HepG2 (cell line): ENCODE data around the gene MXD1. TPM values are rescaled to one million over a fixed set of nuclear protein-coding genes. Genes with fewer than 3 reads are reported as not detected.

ENCODE experiments used
- ATAC-seq: fragments of 200-7000 bp; cut with Tn5 transposase; 3 replicates; pipeline ENCODE4 v1.9.1; 2020; ENCODE audit warnings: mild to moderate bottlenecking, moderate library complexity
- BruUV-seq: library from RNA; stranded (reverse); fragments of 400-500 nt; replicated peaks from 2 replicates; lab custom pipeline; 2021; lab: Mats Ljungman, UMichigan
- CTCF ChIA-PET: fragments of 300-600 bp; formaldehyde crosslinking; extraction: SDS; loops from one replicate; lab custom pipeline; 2021; ENCODE audit warnings: low total read pairs, inconsistent platforms, low intra/inter-chr PET ratio; lab: Yijun Ruan, JAX
- POLR2A ChIA-PET: fragments of 350-600 bp; sonication (Branson Sonifier 250); formaldehyde crosslinking; loops from one replicate; lab custom pipeline; 2020; ENCODE audit warnings: antibody characterized with exemption, inconsistent platforms; lab: Yijun Ruan, JAX
- DNase-seq: peaks from one replicate; pipeline ENCODE4 v3.0.0-alpha.2; 2015; ENCODE audit warnings: low spot score
- FAIRE-seq: peaks from 3 replicates; lab custom pipeline; 2011; peaks lifted over from hg19 to GRCh38; lab: Jason Lieb, UNC
- H2AFZ ChIP-seq: one replicate; pipeline ENCODE4 v1.6.1; 2011; ENCODE audit warnings: low read length, inconsistent platforms
- H3K27ac ChIP-seq: fragments of 300-600 bp; 3 replicates; pipeline ENCODE4 v1.8.0; 2011; ENCODE audit warnings: mixed run types, mild to moderate bottlenecking, mixed read lengths, low read length, inconsistent platforms; ENCODE audit not compliant: insufficient read depth; ENCODE audit errors: extremely low read length
- H3K27me3 ChIP-seq, 2 experiments: fragments of 200-600 bp in 1 of 2; 2 replicates in 1 of 2; 3 replicates in 1 of 2; pipeline versions ENCODE4 v1.6.0 to v1.8.0; 2011; ENCODE audit warnings: low read length in 2 of 2, mild to moderate bottlenecking in 2 of 2, moderate library complexity in 2 of 2, inconsistent platforms in 1 of 2; ENCODE audit not compliant: insufficient read depth in 2 of 2, control insufficient read depth in 1 of 2
- H3K36me3 ChIP-seq, 2 experiments: fragments of 200-600 bp in 1 of 2; replicated peaks in 1 of 2; 2 replicates in 1 of 2; 3 replicates in 1 of 2; pipeline versions ENCODE4 v1.5.1 to v1.8.0; 2011; ENCODE audit warnings: low read length in 2 of 2, inconsistent platforms in 1 of 2; ENCODE audit not compliant: insufficient read depth in 2 of 2, control insufficient read depth in 1 of 2
- H3K4me1 ChIP-seq: 2 replicates; pipeline ENCODE4 v1.5.1; 2012; ENCODE audit warnings: low read length, inconsistent platforms; ENCODE audit not compliant: insufficient read depth
- H3K4me2 ChIP-seq: 2 replicates; pipeline ENCODE4 v1.6.0; 2011; ENCODE audit warnings: low read depth, low read length, inconsistent platforms
- H3K4me3 ChIP-seq, 3 experiments: fragments of 200-600 bp in 1 of 3; sonication (generic), shearing (Covaris generic) in 1 of 3; replicated peaks in 1 of 3; 2 replicates each; pipeline ENCODE4 v1.5.1; 2011 to 2016; ENCODE audit warnings: low read length in 3 of 3, inconsistent platforms in 2 of 3, low read depth in 2 of 3, mild to moderate bottlenecking in 2 of 3, control low read depth in 1 of 3, mixed read lengths in 1 of 3; ENCODE audit not compliant: insufficient read depth in 1 of 3
- H3K79me2 ChIP-seq: one replicate; pipeline ENCODE4 v1.6.1; 2011; ENCODE audit warnings: low read length, inconsistent platforms; ENCODE audit not compliant: insufficient read depth
- H3K9ac ChIP-seq: 2 replicates; pipeline ENCODE4 v1.6.0; 2011; ENCODE audit warnings: mild to moderate bottlenecking, low read depth, low read length, inconsistent platforms; ENCODE audit not compliant: insufficient read depth
- H3K9me3 ChIP-seq: 2 replicates; pipeline ENCODE4 v1.5.1; 2012; ENCODE audit warnings: mild to moderate bottlenecking, low read length
- H4K20me1 ChIP-seq: 2 replicates; pipeline ENCODE4 v1.6.0; 2011; ENCODE audit warnings: inconsistent platforms, mild to moderate bottlenecking, low read length, moderate library complexity; ENCODE audit not compliant: insufficient read depth
- FOXP1 ChIP-seq, 2 experiments: fragments of 450-650 bp in 1 of 2; IDR thresholded peaks; 2 replicates each; pipeline ENCODE4 v1.6.1; 2017 to 2018; ENCODE audit warnings: antibody characterized with exemption in 1 of 2
- HNRNPLL ChIP-seq: fragments of 200-400 bp; formaldehyde crosslinking; IDR thresholded peaks from 2 replicates; pipeline ENCODE4 v1.6.1; 2017; ENCODE audit warnings: mild to moderate bottlenecking, low read depth, low read length; ENCODE audit not compliant: poor library complexity, severe bottlenecking
- ISL2 ChIP-seq: sonication (generic); formaldehyde crosslinking; IDR thresholded peaks from 2 replicates; pipeline ENCODE4 v1.5.0; 2020; ENCODE audit warnings: missing genetic modification reagents
- JDP2 ChIP-seq: sonication (generic); formaldehyde crosslinking; IDR thresholded peaks from 2 replicates; pipeline ENCODE4 v1.8.1; 2022; ENCODE audit warnings: missing genetic modification reagents, borderline replicate concordance
- JUND ChIP-seq: sonication (generic); formaldehyde crosslinking; IDR thresholded peaks from 2 replicates; pipeline ENCODE4 v1.8.0; 2022; ENCODE audit warnings: mild to moderate bottlenecking, missing genetic modification reagents
- KAT7 ChIP-seq: IDR thresholded peaks from 2 replicates; pipeline ENCODE4 v1.6.1; 2018; ENCODE audit warnings: borderline replicate concordance, missing compliant biosample characterization
- MZF1 ChIP-seq: sonication (generic); formaldehyde crosslinking; IDR thresholded peaks from 2 replicates; pipeline ENCODE4 v1.8.1; 2023; ENCODE audit warnings: mild to moderate bottlenecking, missing genetic modification reagents, borderline replicate concordance
- POLR2AphosphoS5 ChIP-seq: IDR thresholded peaks from 2 replicates; pipeline ENCODE4 v1.6.1; 2012; ENCODE audit warnings: low read depth, low read length
- RBAK ChIP-seq: sonication (generic); formaldehyde crosslinking; IDR thresholded peaks from 2 replicates; pipeline ENCODE4 v1.5.1; 2020; ENCODE audit warnings: mild to moderate bottlenecking, missing genetic modification reagents
- REXO4 ChIP-seq: sonication (generic); formaldehyde crosslinking; IDR thresholded peaks from 2 replicates; pipeline ENCODE4 v1.8.0; 2022; ENCODE audit warnings: missing genetic modification reagents, mild to moderate bottlenecking, borderline replicate concordance
- TCF7L2 ChIP-seq: IDR thresholded peaks from 2 replicates; pipeline ENCODE4 v1.6.1; 2011; ENCODE audit warnings: mild to moderate bottlenecking, low read depth, low read length, moderate library complexity
- TERF1 ChIP-seq: sonication (generic); formaldehyde crosslinking; IDR thresholded peaks from 2 replicates; pipeline ENCODE4 v1.8.0; 2022; ENCODE audit warnings: mild to moderate bottlenecking, missing genetic modification reagents, moderate library complexity
- THAP11 ChIP-seq: IDR thresholded peaks from 2 replicates; pipeline ENCODE4 v1.6.1; 2016; ENCODE audit warnings: missing biosample characterization, missing genetic modification reagents
- TIGD3 ChIP-seq: sonication (generic); formaldehyde crosslinking; IDR thresholded peaks from 2 replicates; pipeline ENCODE4 v1.5.1; 2020; ENCODE audit warnings: mild to moderate bottlenecking, missing genetic modification reagents, borderline replicate concordance
- ZMAT5 ChIP-seq: sonication (generic); formaldehyde crosslinking; IDR thresholded peaks from 2 replicates; pipeline ENCODE4 v1.5.0; 2020; ENCODE audit warnings: mild to moderate bottlenecking, low read depth, missing genetic modification reagents, borderline replicate concordance
- ZNF124 ChIP-seq: sonication (generic); formaldehyde crosslinking; IDR thresholded peaks from 2 replicates; pipeline ENCODE4 v1.4.0; 2020; ENCODE audit warnings: missing genetic modification reagents
- ZNF264 ChIP-seq: sonication (generic); formaldehyde crosslinking; IDR thresholded peaks from 2 replicates; pipeline ENCODE4 v1.4.0; 2020; ENCODE audit warnings: missing genetic modification reagents
- ZNF746 ChIP-seq: sonication (generic); formaldehyde crosslinking; IDR thresholded peaks from 2 replicates; pipeline ENCODE4 v1.8.0; 2022; ENCODE audit warnings: mild to moderate bottlenecking, missing genetic modification reagents
- ZNF816 ChIP-seq: sonication (generic); formaldehyde crosslinking; IDR thresholded peaks from 2 replicates; pipeline ENCODE4 v1.8.0; 2022; ENCODE audit warnings: missing genetic modification reagents, mild to moderate bottlenecking, borderline replicate concordance
- ZNF841 ChIP-seq: sonication (generic); formaldehyde crosslinking; IDR thresholded peaks from 2 replicates; pipeline ENCODE4 v1.8.1; 2023; ENCODE audit warnings: missing genetic modification reagents, borderline replicate concordance
- WGBS: methylation state at CpG from one replicate; pipeline ENCODE4 v1.1.6; 2017; ENCODE audit warnings: low lambda C conversion rate; 5-methylcytosine and 5-hydroxymethylcytosine counted together
- in situ Hi-C: cut with HindIII; loops from 2 replicates; pipeline ENCODE4 v1.10.0; 2017; ENCODE audit warnings: low pct_unique_long_range_greater_than_20kb; ENCODE audit not compliant: extremely low pct_ligation_motif_present
- intact Hi-C: fragments of 100-400 bp; cut with micrococcal nuclease; formaldehyde crosslinking; loops from one replicate; pipeline ENCODE4 v1.10.0; 2022; ENCODE audit not compliant: unreplicated experiment
- polyA plus RNA-seq, 8 experiments: library from polyadenylated mRNA; depleted of rRNA in 3 of 8; stranded (reverse) in 7 of 8; unstranded in 1 of 8; fragments of >200 nt; fragmentation: Illumina TruSeq in 4 of 8; extraction: Trizol in 4 of 8; gene quantifications; 2 replicates each; pipeline versions ENCODE4 v1.2.1 to v1.2.3, GENCODE V29; 2011 to 2016; ENCODE audit warnings: low read depth in 4 of 8, missing spikeins in 1 of 8, mixed read lengths in 1 of 8; ENCODE audit not compliant: insufficient read depth in 1 of 8
- total RNA-seq, 5 experiments: library from RNA; depleted of rRNA; stranded (reverse); fragments of >200 nt; fragmentation: Illumina TruSeq; extraction: Trizol; gene quantifications; 2 replicates each; pipeline ENCODE4 v1.2.3, GENCODE V29; 2016; ENCODE audit warnings: low read depth in 1 of 5

The MXD1 gene
- total and polyA plus RNA-seq, 2 of the 13 experiments (the other 11 are each of a cell fraction or from before 2014, with no cell fraction given), result 6.4 to 14.9 TPM

- TF ChIP-seq ZMAT5 (no peak), TERF1 (CRISPR knock-in tag) (no peak), ZNF816 (no peak)
These were observed 29.1 kb downstream of the MXD1 start (continued) for GRCh38 chr2:69943843-69944525.

- ATAC-seq, result no peak
- no peak for FAIRE-seq
- H3K9me3 ChIP-seq, result no peaks in the 10 kb centered on the region
- intact Hi-C loops, result no loop called here
- no peaks in the 10 kb centered on the region for H4K20me1 ChIP-seq
- 96% methylated on average over 7 of the region's 7 CpGs for whole genome bisulfite sequencing
- TF ChIP-seq ZNF841 (no peak), TIGD3 (CRISPR knock-in tag) (no peak), ZNF124 (no peak), REXO4 (CRISPR knock-in tag) (no peak), ZNF264 (CRISPR knock-in tag) (no peak), ZNF746 (CRISPR knock-in tag) (no peak), JUND (no peak), THAP11 (CRISPR knock-in tag) (no peak), HNRNPLL (no peak), JDP2 (no peak), TCF7L2 (no peak), RBAK (CRISPR knock-in tag) (no peak), ISL2 (CRISPR knock-in tag) (no peak), FOXP1 (IDR thresholded peaks at IDR 0.05) (no peak), FOXP1 (CRISPR knock-in tag; IDR thresholded peaks at IDR 0.05) (no peak), POLR2AphosphoS5 (no peak), MZF1 (CRISPR knock-in tag) (no peak), KAT7 (CRISPR knock-in tag) (no peak)
- DNase-seq, result no peak
- BruUV-seq, result no TSS peak
- no peak overlapping the region for H3K27ac ChIP-seq
- H3K27me3 ChIP-seq, result no peaks in the 10 kb centered on the region
- H3K4me1 ChIP-seq, result peaks cover 51% of the 10 kb centered on the region
- H3K79me2 ChIP-seq, result no peaks in the 10 kb centered on the region
- peaks cover 4 to 7% of the 10 kb centered on the region in 2 experiments; a peak in 4 of 5 replicates for H3K36me3 ChIP-seq
- CTCF ChIA-PET, result no interaction called here
- H3K4me2 ChIP-seq, result no peak overlapping the region
- H3K9ac ChIP-seq, result no peak overlapping the region
- in situ Hi-C loops, result no loop called here
- H3K4me3 ChIP-seq, result no peak overlapping the region
- no peak overlapping the region for H2AFZ ChIP-seq
- POLR2A ChIA-PET, result interaction anchor here (1.9 to 5.1 kb wide), 3 partner anchors 12 to 30 kb away, joined by 7 to 77 read pairs (median 22); partner anchors contain the start of gene MXD1
These were observed 29.8 kb downstream of the MXD1 start for GRCh38 chr2:69944756-69945155.
